B cell (primary cell): ENCODE results near the gene GET4. TPM values are rescaled to one million over a fixed set of nuclear protein-coding genes. Genes with fewer than 3 reads are reported as not detected.

Experiments
- ATAC-seq: fragments of 200-7000 bp; cut with Tn5 transposase; one replicate; pipeline ENCODE4 v1.10.0; 2021; ENCODE audit warnings: low read depth, mild to moderate bottlenecking, moderate number of reproducible peaks, moderate library complexity
- CTCF ChIA-PET: fragments of 350-600 bp; sonication (Branson Sonifier 250); formaldehyde crosslinking; loops from one replicate; lab custom pipeline; 2021; ENCODE audit warnings: antibody characterized with exemption, inconsistent platforms; lab: Charles Lee
- POLR2A ChIA-PET: fragments of 350-600 bp; sonication (Branson Sonifier 250); formaldehyde crosslinking; loops from one replicate; lab custom pipeline; 2021; ENCODE audit warnings: antibody characterized with exemption; lab: Charles Lee
- DNase-seq: peaks from one replicate; pipeline ENCODE4 v3.0.0; 2013
- H2AFZ ChIP-seq: 2 replicates; pipeline ENCODE4 v1.6.1; 2012; ENCODE audit warnings: mild to moderate bottlenecking, low read depth, low read length; ENCODE audit not compliant: insufficient read depth, poor library complexity, severe bottlenecking
- H3K27ac ChIP-seq, 2 donors: 1 replicate in 1 of 2; 2 replicates in 1 of 2; pipeline ENCODE4 v1.5.1; 2012 to 2013; ENCODE audit warnings: low read length in 2 of 2, mild to moderate bottlenecking in 2 of 2, moderate library complexity in 1 of 2
- H3K27me3 ChIP-seq, 4 experiments: fragments of 200-600 bp in 1 of 4; sonication (generic) in 1 of 4; replicated peaks in 1 of 4; 1 replicate in 2 of 4; 2 replicates in 2 of 4; pipeline versions ENCODE4 v1.6.1 to v1.7.0; 2013 to 2016; ENCODE audit warnings: low read length in 3 of 4, mild to moderate bottlenecking in 2 of 4, mixed read lengths in 1 of 4, moderate library complexity in 1 of 4; ENCODE audit not compliant: insufficient read depth in 4 of 4, control insufficient read depth in 3 of 4; ENCODE audit errors: control extremely low read depth in 1 of 4
- H3K36me3 ChIP-seq, 2 experiments: replicated peaks in 1 of 2; 1 replicate in 1 of 2; 2 replicates in 1 of 2; pipeline versions ENCODE4 v1.6.1 to v1.7.1; 2013; ENCODE audit warnings: low read length in 1 of 2; ENCODE audit not compliant: insufficient read depth in 2 of 2, control insufficient read depth in 1 of 2; ENCODE audit errors: control extremely low read depth in 1 of 2, extremely low read depth in 1 of 2
- H3K4me1 ChIP-seq, 2 donors: fragments of 200-600 bp in 1 of 2; sonication (generic) in 1 of 2; 1 replicate in 1 of 2; 2 replicates in 1 of 2; pipeline versions ENCODE4 v1.5.1 to v1.6.1; 2013 to 2017; ENCODE audit warnings: low read length in 2 of 2; ENCODE audit not compliant: control insufficient read depth in 2 of 2, insufficient read depth in 2 of 2
- H3K4me2 ChIP-seq: replicated peaks from 2 replicates; pipeline ENCODE3; 2012; ENCODE audit warnings: mild to moderate bottlenecking, low read depth, low read length; ENCODE audit not compliant: poor library complexity, severe bottlenecking
- H3K4me3 ChIP-seq, 5 experiments: fragments of 200-600 bp in 1 of 5; sonication (generic) in 1 of 5; 1 replicate in 3 of 5; 2 replicates in 2 of 5; pipeline versions ENCODE4 v1.5.1 to v1.7.0; 2011 to 2016; ENCODE audit warnings: low read length in 4 of 5, mild to moderate bottlenecking in 4 of 5, low read depth in 2 of 5, control low read depth in 1 of 5, moderate library complexity in 1 of 5; ENCODE audit not compliant: insufficient read depth in 1 of 5; ENCODE audit errors: control extremely low read depth in 1 of 5, extremely low read depth in 1 of 5
- H3K79me2 ChIP-seq: fragments of 200-600 bp; sonication (generic); one replicate; pipeline ENCODE4 v1.6.0; 2016; ENCODE audit warnings: low read length; ENCODE audit not compliant: control insufficient read depth, insufficient read depth
- H3K9ac ChIP-seq: fragments of 200-600 bp; sonication (generic); 2 replicates; pipeline ENCODE4 v1.6.1; 2017; ENCODE audit warnings: mild to moderate bottlenecking, low read length, moderate library complexity
- H3K9me3 ChIP-seq, 3 donors: one replicate each; pipeline versions ENCODE4 v1.6.1 to v1.7.1; 2013; ENCODE audit warnings: low read length in 2 of 3; ENCODE audit not compliant: control insufficient read depth in 2 of 3, insufficient read depth in 1 of 3; ENCODE audit errors: control extremely low read depth in 1 of 3
- H4K20me1 ChIP-seq: 2 replicates; pipeline ENCODE4 v1.6.0; 2012; ENCODE audit warnings: mild to moderate bottlenecking, low read length; ENCODE audit not compliant: insufficient read depth, control insufficient read depth, poor library complexity, severe bottlenecking
- H3K27ac Mint-ChIP-seq: one replicate; pipeline ENCODE4 v1.8.0; 2021; ENCODE audit warnings: mixed read lengths
- H3K27me3 Mint-ChIP-seq: one replicate; pipeline ENCODE4 v1.8.0; 2021; ENCODE audit warnings: mixed read lengths
- H3K4me1 Mint-ChIP-seq: one replicate; pipeline ENCODE4 v1.8.0; 2021; ENCODE audit warnings: mixed read lengths
- H3K4me3 Mint-ChIP-seq: one replicate; pipeline ENCODE4 v1.8.0; 2021; ENCODE audit warnings: mixed read lengths
- H3K9me3 Mint-ChIP-seq: one replicate; pipeline ENCODE4 v1.8.0; 2022; ENCODE audit warnings: mixed read lengths; ENCODE audit not compliant: insufficient read depth
- CTCF ChIP-seq: fragments of 200-600 bp; IDR thresholded peaks from one replicate; pipeline ENCODE4 v1.8.0; 2022; ENCODE audit warnings: antibody characterized with exemption, mild to moderate bottlenecking
- EZH2 ChIP-seq: IDR thresholded peaks from 2 replicates; pipeline ENCODE4 v1.6.1; 2012; ENCODE audit warnings: borderline replicate concordance, low read depth, mild to moderate bottlenecking, moderate library complexity, low read length; ENCODE audit not compliant: insufficient read depth, poor library complexity, severe bottlenecking
- WGBS: methylation state at CpG from one replicate; pipeline ENCODE4 v1.1.5; 2013; ENCODE audit warnings: missing lambda C conversion rate; ENCODE audit not compliant: insufficient coverage; 5-methylcytosine and 5-hydroxymethylcytosine counted together
- intact Hi-C: fragments of 100-400 bp; cut with micrococcal nuclease; formaldehyde crosslinking; loops from one replicate; pipeline ENCODE4 v1.10.0; 2022
- polyA plus RNA-seq: library from polyadenylated mRNA; depleted of rRNA; stranded (reverse); fragments of >200 nt; gene quantifications from 2 replicates; pipeline ENCODE4 v1.2.3, GENCODE V29; 2012
- total RNA-seq, 2 donors: library from RNA; stranded (reverse); fragments of 120-200 nt in 1 of 2; gene quantifications; 1 replicate in 1 of 2; 2 replicates in 1 of 2; pipeline versions ENCODE4 v1.2.3 to v1.2.4, GENCODE V29; 2013 to 2022

Gene GET4
- total and polyA plus RNA-seq, 2 donors (not counting 1 experiment from before 2014, with no cell fraction given) = 53.5 to 65.5 TPM

GRCh38 chr7:891805-892204 is 15.5 kb downstream of the GET4 start:
- no peaks in the 10 kb centered on the region for H3K27me3 Mint-ChIP-seq
- Histone ChIP-seq H3K36me3 (peaks cover 0 to 81% of the 10 kb centered on the region in 2 experiments), H3K9me3 (no peaks in the 10 kb centered on the region), H3K9ac (no peak overlapping the region), H3K4me3 (no peak overlapping the region), H3K27ac (no peak overlapping the region), H3K4me1 (no peaks in the 10 kb centered on the region), H2AFZ (no peak overlapping the region), H3K79me2 (peaks cover 28% of the 10 kb centered on the region), H3K4me2 (no peak overlapping the region), H4K20me1 (peaks cover 57% of the 10 kb centered on the region), H3K27me3 (no peaks in the 10 kb centered on the region)
- intact Hi-C loops = no loop called here
- ATAC-seq (no peak), DNase-seq (no peak)
- no peak overlapping the region for H3K27ac Mint-ChIP-seq
- H3K4me3 Mint-ChIP-seq = no peak overlapping the region
- no peak for TF ChIP-seq CTCF
- no peak for TF ChIP-seq EZH2
- no peaks in the 10 kb centered on the region for H3K9me3 Mint-ChIP-seq
- WGBS = 96% methylated on average over 15 of the region's 20 CpGs
- POLR2A ChIA-PET = no interaction called here
- H3K4me1 Mint-ChIP-seq = no peaks in the 10 kb centered on the region
- CTCF ChIA-PET = interaction anchor here (0.8 kb wide), 2 partner anchors 18 to 285 kb away, joined by 3 to 4 read pairs; no protein-coding TSS in a partner anchor

- H3K27ac Mint-ChIP-seq = no peak overlapping the region
- TF ChIP-seq CTCF (no peak), EZH2 (no peak)
- H4K20me1 ChIP-seq = peaks cover 53% of the 10 kb centered on the region
- H3K4me2 ChIP-seq = no peak overlapping the region
- no peaks in the 10 kb centered on the region for H3K27me3 ChIP-seq
- H3K79me2 ChIP-seq = peaks cover 17% of the 10 kb centered on the region
- no peak overlapping the region for H3K27ac ChIP-seq
- H3K9me3 ChIP-seq = no peaks in the 10 kb centered on the region
- no peak overlapping the region for H2AFZ ChIP-seq
- no peaks in the 10 kb centered on the region for H3K4me1 Mint-ChIP-seq
- WGBS = 99% methylated on average over 25 of the region's 48 CpGs
- H3K4me3 ChIP-seq = no peak overlapping the region
- no peak for DNase-seq
- H3K9ac ChIP-seq = no peak overlapping the region
- ChIA-PET CTCF (interaction anchor here (0.8 kb wide), 1 partner anchor 284 kb away, joined by 3 read pairs; no protein-coding TSS in a partner anchor), POLR2A (no interaction called here)
- H3K9me3 Mint-ChIP-seq = no peaks in the 10 kb centered on the region
- H3K36me3 ChIP-seq = peaks cover 0 to 76% of the 10 kb centered on the region in 2 experiments
- no peaks in the 10 kb centered on the region for H3K4me1 ChIP-seq
- no peak overlapping the region for H3K4me3 Mint-ChIP-seq
- H3K27me3 Mint-ChIP-seq = no peaks in the 10 kb centered on the region
- ATAC-seq = no peak
- intact Hi-C loops = no loop called here
Measured at GRCh38 chr7:892648-893593, 16.6 kb downstream of the GET4 start.
